Neural crest cell (in vitro differentiated cells): ENCODE measurements around the gene SEMA4C. TPM values are rescaled to one million over a fixed set of nuclear protein-coding genes. Genes with fewer than 3 reads are reported as not detected.
A peak's percentile ranks its signal among the peaks of the same experiment; 100 is the strongest.

Experiments
- DNase-seq: peaks from one replicate; pipeline ENCODE4 v3.0.0; 2021; ENCODE audit warnings: low read depth, mixed read lengths, low spot score
- H3K27ac Mint-ChIP-seq: one replicate; pipeline ENCODE4 v1.8.0; 2021; ENCODE audit warnings: mild to moderate bottlenecking, mixed read lengths; ENCODE audit not compliant: unreplicated experiment
- H3K27me3 Mint-ChIP-seq: 2 replicates; pipeline ENCODE4 v1.8.0; 2021; ENCODE audit warnings: low read depth, mild to moderate bottlenecking, mixed read lengths
- H3K36me3 Mint-ChIP-seq: 2 replicates; pipeline ENCODE4 v1.8.0; 2021; ENCODE audit warnings: low read depth, mild to moderate bottlenecking, mixed read lengths
- H3K4me1 Mint-ChIP-seq: 2 replicates; pipeline ENCODE4 v1.8.0; 2021; ENCODE audit warnings: mixed read lengths
- H3K4me3 Mint-ChIP-seq: one replicate; pipeline ENCODE4 v1.8.0; 2021; ENCODE audit warnings: mild to moderate bottlenecking, mixed read lengths
- H3K9me3 Mint-ChIP-seq: 2 replicates; pipeline ENCODE4 v1.8.0; 2021; ENCODE audit warnings: mixed read lengths
- total RNA-seq: library from RNA; stranded (reverse); gene quantifications from 2 replicates; pipeline ENCODE4 v1.2.1, GENCODE V29; 2021
- TF ChIP-seq, protein P1 (sequence below): fragments of 200-600 bp; sonication (generic); conservative IDR thresholded peaks from 2 replicates; pipeline ENCODE4 v1.5.0; 2021; ENCODE audit warnings: antibody characterized with exemption, mild to moderate bottlenecking

The SEMA4C gene
- total RNA-seq, 1 donor from 2014 or later = 103 TPM

- Mint-ChIP-seq H3K4me3 (peak overlapping the region; percentile 71), H3K27me3 (no peaks in the 10 kb centered on the region), H3K36me3 (no peaks in the 10 kb centered on the region), H3K4me1 (peaks cover 58% of the 10 kb centered on the region), H3K9me3 (no peaks in the 10 kb centered on the region), H3K27ac (peak overlapping the region; percentile 65)
- no peak for DNase-seq
- TF ChIP-seq, protein P1, sequence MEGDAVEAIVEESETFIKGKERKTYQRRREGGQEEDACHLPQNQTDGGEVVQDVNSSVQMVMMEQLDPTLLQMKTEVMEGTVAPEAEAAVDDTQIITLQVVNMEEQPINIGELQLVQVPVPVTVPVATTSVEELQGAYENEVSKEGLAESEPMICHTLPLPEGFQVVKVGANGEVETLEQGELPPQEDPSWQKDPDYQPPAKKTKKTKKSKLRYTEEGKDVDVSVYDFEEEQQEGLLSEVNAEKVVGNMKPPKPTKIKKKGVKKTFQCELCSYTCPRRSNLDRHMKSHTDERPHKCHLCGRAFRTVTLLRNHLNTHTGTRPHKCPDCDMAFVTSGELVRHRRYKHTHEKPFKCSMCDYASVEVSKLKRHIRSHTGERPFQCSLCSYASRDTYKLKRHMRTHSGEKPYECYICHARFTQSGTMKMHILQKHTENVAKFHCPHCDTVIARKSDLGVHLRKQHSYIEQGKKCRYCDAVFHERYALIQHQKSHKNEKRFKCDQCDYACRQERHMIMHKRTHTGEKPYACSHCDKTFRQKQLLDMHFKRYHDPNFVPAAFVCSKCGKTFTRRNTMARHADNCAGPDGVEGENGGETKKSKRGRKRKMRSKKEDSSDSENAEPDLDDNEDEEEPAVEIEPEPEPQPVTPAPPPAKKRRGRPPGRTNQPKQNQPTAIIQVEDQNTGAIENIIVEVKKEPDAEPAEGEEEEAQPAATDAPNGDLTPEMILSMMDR = no peak
Measured at GRCh38 chr2:96874198-96874831, 4.4 kb upstream of the SEMA4C start.

- Mint-ChIP-seq H3K4me1 (peaks cover 55% of the 10 kb centered on the region), H3K36me3 (no peaks in the 10 kb centered on the region), H3K27me3 (no peaks in the 10 kb centered on the region), H3K4me3 (peak overlapping the region; percentile 71), H3K9me3 (no peaks in the 10 kb centered on the region), H3K27ac (no peak overlapping the region)
- TF ChIP-seq, protein P1 = no peak
- DNase-seq = no peak
Measured at GRCh38 chr2:96873651-96874096, 3.8 kb upstream of the SEMA4C start.

DNA sequence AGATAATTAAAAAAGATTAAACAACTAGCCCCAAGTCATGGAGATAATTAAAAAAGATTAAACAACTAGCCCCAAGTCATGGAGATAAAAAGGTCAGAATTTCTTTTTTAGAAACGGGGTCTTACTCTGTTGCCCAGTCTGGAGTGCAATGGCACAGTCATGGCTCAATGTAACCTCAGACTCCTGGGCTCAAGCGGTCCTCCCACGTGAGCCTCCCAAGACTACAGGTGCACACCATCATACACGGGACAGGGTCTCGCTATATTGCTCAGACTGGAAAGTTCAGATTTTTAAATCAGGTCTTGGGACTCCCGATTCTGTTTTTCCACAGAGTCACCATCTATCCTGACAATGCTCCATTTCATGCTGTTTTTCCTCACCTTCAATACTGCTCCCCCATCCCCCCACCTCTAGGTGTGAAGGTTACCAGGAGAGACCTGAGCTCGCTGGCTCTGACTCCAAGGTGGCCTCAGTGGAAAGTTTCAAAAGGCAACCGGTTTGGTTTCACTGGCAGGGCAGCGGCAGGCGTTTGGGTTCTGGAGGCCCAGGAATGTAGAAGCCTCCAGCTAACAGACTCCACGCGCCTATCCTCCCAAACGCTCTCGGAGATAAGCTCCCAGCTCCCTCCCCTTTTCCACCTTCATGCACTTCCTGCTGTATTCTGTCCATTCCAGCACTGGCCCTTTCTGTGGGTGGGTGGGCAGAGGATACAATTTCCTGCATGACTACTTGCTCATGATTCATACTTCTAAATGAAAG is 2.9 kb upstream of the SEMA4C start:
- H3K4me3 Mint-ChIP-seq = peak overlapping the region; percentile 71
- no peaks in the 10 kb centered on the region for H3K36me3 Mint-ChIP-seq
- H3K27me3 Mint-ChIP-seq = no peaks in the 10 kb centered on the region
- DNase-seq = no peak
- peaks cover 55% of the 10 kb centered on the region for H3K4me1 Mint-ChIP-seq
- no peaks in the 10 kb centered on the region for H3K9me3 Mint-ChIP-seq
- no peak overlapping the region for H3K27ac Mint-ChIP-seq
- TF ChIP-seq, protein P1 = no peak

GRCh38 chr2:96870626-96871255 is 861 bp upstream of the SEMA4C start:
- DNase-seq = no peak
- Mint-ChIP-seq H3K9me3 (no peaks in the 10 kb centered on the region), H3K4me3 (peak overlapping the region; percentile 93), H3K27ac (peak overlapping the region; percentile 19), H3K4me1 (peaks cover 54% of the 10 kb centered on the region), H3K36me3 (no peaks in the 10 kb centered on the region), H3K27me3 (no peaks in the 10 kb centered on the region)
- TF ChIP-seq, protein P1 = no peak

- Mint-ChIP-seq H3K4me1 (peaks cover 42% of the 10 kb centered on the region), H3K4me3 (no peak overlapping the region), H3K36me3 (no peaks in the 10 kb centered on the region), H3K27me3 (no peaks in the 10 kb centered on the region), H3K27ac (no peak overlapping the region), H3K9me3 (no peaks in the 10 kb centered on the region)
- TF ChIP-seq, protein P1 = peak; percentile 33
- DNase-seq = no peak
Measured at GRCh38 chr2:96869281-96869821, 529 bp downstream of the SEMA4C start.
